HG02623 (cell line): ENCODE measurements around the gene DOHH.
"Not testable (repeated sequence)": the region's sequence is repeated elsewhere in the genome, so short reads cannot be mapped to it uniquely, and the experiment has no call there.

Source experiments
- ATAC-seq: cut with Tn5 transposase; IDR thresholded peaks from one replicate; pipeline ENCODE4 v1.9.1; 2021; ENCODE audit warnings: moderate library complexity; ENCODE audit not compliant: unreplicated experiment

DOHH gene

DNA sequence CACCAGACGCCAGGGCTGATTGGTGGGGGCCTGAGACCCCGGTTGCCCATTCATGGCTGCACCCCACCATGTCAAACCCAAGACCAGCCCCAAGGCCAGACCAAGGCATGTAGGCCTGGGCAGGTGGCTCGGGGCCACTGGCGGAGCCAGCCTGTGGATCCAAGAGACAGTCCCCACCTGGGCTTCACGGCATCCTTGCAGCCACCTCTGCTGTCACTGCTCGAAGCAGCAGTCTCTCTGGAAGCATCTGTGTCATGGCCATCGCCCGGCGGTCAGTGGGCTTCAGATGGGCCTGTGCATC, 34.7 kb upstream of the DOHH start:
- ATAC-seq = no peak

DNA sequence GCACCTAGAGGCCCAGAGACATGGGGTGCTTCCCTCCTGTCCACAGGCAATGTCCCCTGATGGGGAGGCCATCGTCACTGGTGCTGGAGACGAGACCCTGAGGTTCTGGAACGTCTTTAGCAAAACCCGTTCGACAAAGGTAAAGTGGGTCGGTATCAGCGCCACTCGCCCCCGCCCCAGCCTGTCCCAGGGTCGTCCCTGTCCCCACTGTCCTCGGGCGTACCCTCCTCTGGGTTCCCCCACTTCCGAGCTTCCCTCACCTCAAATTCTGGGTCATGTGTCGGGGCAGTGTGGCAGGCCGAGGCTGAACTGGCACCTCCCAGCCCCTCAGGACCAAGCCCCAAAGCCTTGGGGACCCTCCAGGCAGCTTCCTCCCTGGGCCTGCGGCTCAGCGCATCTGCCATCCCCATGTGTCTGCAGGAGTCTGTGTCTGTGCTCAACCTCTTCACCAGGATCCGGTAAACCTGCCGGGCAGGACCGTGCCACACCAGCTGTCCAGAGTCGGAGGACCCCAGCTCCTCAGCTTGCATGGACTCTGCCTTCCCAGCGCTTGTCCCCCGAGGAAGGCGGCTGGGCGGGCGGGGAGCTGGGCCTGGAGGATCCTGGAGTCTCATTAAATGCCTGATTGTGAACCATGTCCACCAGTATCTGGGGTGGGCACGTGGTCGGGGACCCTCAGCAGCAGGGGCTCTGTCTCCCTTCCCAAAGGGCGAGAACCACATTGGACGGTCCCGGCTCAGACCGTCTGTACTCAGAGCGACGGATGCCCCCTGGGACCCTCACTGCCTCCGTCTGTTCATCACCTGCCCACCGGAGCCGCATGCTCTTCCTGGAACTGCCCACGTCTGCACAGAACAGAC, 34.1 kb upstream of the DOHH start:
- no peak for ATAC-seq

DNA sequence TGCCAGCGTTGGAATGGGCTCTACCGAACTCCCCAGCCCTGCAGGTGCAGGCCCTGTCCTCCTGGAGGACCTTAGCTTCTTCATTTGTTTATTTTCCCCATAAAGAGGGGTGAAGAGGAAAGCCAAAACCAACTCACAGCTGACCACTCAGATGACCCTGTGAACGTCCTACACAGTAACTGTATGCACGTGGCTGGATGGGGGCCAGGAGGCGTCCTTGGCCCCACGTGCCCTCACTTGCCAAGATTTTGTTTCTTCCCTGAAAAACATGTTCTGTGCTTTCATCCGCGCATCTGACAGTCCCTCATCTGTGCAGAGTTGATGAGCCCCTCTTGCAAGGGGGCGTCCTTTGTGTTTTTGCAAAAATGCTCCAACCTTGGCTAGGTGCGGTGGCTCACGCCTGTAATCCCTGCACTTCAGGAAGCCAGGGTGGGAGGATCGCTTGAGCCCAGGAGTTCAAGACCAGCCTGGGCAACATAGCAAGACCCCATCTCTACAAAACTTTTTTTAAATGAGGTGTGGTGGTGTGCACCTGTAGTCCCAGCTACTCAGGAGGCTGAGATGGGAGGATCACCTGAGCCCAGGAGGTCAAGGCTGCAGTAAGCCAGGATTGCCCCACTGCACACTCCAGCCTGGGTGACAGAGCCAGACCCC, 33.2 kb upstream of the DOHH start:
- no peak for ATAC-seq

DNA sequence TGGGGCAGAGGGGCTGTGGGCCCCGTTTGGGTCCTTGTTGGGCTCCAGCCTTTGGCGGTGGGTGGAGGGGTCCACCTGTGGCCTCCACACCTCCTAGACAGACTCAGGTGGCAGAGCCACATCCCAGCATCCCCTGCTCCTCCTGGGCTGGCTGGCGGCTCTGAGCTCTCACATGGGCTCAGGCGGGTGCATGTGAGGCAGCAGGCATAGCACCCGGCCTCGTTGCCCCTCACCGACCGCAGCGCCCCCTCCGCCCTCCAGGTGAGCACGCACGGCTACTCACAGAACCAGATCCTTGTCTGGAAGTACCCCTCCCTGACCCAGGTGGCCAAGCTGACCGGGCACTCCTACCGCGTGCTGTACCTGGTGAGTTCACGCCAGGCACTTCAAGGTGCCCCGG, 32.6 kb upstream of the DOHH start:
- ATAC-seq = no peak

DNA sequence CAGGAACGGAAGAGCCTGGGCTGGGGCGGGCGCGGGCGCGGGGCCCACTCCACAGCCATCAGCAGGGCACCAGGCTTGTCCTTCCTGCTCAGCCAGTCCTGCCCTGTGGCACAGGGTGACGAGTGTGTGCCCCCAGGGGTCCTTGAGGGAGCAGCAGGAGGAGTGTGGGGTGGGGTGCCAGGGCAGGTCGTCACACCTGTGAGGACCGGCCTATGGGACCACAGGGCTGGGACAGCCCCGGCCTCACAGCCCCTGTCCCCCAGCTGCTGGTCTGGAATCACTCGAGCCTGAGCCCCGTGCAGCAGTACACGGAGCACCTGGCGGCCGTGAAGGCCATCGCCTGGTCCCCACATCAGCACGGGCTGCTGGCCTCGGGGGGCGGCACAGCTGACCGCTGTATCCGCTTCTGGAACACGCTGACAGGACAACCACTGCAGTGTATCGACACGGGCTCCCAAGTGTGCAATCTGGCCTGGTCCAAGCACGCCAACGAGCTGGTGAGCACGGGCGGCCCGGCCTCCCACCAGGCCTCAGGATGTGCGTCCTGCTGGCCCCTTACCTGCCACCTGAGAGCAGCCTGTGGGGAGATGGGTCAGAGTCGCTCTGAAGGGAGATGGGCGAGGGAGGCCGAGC, 31.8 kb upstream of the DOHH start:
- no peak for ATAC-seq

DNA sequence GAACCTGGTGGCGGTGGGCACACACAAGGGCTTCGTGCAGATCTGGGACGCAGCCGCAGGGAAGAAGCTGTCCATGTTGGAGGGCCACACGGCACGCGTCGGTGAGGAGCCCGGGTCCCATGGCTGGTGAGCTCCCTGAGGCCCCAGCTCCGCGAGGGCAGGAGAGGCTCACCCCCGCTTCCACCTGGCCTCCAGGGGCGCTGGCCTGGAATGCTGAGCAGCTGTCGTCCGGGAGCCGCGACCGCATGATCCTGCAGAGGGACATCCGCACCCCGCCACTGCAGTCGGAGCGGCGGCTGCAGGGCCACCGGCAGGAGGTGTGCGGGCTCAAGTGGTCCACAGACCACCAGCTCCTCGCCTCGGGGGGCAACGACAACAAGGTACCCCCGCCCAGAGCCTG, 31.2 kb upstream of the DOHH start:
- ATAC-seq = no peak

DNA sequence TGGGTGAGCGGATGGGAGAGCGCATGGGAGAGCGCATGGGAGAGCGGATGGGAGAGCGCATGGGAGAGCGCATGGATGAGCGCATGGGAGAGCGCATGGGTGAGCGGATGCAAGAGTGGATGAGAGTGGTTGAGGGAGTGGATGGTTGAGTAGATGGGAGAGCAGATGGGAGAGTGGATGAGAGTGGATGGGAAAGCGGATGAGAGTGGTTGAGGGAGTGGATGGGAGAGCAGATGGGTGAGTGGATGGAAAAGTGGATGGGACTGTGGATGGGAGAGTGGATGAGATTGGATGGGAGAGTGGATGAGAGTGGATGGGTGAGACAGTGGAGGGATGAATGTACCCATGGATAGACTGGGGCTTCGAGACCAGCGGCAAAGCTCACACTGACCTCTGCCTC, 29.9 kb upstream of the DOHH start:
- no peak for ATAC-seq

DNA sequence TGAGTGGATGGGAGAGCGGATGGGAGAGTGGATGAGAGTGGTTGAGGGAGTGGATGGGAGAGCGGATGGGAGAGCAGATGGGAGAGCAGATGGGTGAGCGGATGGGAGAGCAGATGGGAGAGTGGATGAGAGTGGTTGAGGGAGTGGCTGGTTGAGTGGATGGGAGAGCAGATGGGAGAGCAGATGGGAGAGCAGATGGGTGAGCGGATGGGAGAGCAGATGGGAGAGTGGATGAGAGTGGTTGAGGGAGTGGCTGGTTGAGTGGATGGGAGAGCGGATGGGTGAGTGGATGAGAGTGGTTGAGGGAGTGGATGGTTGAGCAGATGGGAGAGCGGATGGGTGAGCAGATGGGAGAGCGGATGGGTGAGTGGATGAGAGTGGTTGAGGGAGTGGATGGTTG, 28.8 kb upstream of the DOHH start:
- ATAC-seq = not testable (repeated sequence)

DNA sequence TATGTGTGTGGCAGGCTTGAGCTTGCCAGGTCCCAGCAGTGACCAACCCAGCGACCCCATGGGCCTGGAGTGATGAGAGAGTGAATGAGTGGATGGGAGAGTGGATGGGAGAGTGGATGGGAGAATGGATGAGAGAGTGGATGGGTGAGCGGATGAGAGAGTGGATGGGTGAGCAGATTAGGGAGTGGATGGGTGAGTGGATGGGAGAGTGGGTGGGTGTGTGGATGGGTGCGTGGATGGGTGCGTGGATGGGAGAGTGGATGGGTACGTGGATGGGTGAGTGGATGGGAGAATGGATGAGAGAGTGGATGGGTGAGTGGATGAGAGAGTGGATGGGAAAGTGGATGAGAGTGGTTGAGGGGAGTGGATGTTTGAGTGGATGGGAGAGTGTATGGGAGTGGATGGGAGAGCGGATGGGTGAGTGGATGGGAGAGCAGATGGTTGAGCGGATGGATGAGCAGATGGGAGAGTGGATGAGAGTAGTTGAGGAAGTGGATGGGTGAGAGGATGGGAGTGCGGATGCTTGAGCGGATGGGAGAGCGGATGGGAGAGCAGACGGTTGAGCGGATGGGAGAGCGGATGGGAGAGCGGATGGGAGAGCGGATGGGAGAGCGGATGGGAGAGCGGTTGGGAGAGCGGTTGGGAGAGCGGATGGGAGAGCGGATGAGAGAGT, 28.2 kb upstream of the DOHH start:
- no peak for ATAC-seq

DNA sequence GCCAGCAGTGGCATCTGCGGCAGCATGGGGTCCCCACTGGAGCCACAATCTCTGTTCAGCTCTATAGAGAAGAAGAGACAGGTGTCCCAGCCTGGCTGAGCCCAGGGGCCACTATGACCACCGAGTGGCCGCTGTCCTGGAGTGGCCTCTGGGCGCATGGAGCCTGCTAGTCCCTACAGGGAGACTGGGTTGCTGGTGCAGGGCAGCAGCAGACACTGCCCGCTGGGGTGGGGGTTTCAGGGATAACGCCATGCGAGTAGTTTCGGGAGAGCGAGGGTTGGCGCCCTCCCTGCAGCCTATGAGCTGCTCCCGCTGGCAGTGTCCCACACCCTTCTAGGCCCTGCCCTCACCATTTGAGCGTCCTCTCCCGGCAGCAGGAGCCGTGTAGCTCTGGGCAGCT, 27.6 kb upstream of the DOHH start:
- ATAC-seq = no peak

DNA sequence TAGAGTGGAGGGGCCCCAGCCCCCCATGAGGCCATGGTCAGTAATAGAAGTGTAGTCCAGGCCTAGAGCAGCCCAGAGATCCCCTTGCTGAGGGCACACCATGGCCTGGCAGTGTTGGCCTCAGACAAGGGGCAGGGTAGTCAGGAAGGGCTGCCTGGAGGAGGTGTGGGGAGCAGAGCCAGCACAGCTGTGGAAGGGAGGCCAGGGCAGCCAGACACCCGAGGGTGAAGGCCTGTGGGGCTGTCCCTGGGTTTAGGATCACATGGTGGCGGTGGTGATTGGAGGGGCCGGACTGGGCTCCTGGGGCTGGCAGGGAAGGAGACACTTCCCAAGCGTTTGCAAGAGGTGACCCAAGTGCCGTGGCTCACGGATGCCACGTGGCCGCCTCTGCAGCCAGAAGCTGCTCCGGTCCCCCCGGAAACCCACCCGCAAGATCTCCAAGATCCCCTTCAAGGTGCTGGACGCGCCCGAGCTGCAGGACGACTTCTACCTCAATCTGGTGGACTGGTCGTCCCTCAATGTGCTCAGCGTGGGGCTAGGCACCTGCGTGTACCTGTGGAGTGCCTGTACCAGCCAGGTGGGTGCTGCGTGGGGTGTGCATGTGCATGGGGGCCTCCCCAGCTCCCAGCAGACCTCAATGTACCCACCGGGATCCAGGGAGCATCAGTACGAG, 26.9 kb upstream of the DOHH start:
- no peak for ATAC-seq

DNA sequence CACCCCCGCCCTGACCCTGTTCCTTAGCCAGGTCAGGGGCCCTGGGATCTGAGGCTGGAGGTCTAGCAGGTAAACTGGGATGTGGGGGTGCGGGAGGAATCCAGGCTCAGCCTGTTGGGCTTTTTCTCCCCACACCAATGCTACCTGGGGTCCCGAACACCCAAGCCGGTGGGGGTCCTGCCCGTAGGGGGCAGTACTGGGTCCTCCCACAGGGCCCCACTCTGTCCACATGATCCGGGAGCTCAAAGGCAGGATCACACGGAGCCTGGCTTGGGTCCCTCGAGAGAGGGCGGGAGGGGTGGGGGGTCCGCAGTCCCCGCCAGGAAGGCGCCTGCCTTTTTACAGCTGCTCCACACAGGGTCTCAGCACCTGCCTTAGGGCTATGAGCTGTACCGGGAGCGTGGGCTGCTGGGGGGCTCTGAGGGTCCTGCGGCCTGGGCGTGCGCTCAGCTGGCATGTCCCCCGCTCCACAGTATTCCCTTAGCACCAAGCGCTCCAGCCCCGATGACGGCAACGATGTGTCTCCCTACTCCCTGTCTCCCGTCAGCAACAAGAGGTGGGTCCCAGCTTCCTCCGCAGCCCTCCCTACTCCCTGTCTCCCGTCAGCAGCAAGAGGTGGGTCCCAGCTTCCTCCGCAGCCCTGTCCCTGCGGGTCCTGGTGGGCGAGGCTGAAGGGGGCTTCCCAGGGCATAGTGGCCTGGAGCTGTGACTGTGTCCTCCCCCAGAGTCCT, 26.2 kb upstream of the DOHH start:
- no peak for ATAC-seq

DNA sequence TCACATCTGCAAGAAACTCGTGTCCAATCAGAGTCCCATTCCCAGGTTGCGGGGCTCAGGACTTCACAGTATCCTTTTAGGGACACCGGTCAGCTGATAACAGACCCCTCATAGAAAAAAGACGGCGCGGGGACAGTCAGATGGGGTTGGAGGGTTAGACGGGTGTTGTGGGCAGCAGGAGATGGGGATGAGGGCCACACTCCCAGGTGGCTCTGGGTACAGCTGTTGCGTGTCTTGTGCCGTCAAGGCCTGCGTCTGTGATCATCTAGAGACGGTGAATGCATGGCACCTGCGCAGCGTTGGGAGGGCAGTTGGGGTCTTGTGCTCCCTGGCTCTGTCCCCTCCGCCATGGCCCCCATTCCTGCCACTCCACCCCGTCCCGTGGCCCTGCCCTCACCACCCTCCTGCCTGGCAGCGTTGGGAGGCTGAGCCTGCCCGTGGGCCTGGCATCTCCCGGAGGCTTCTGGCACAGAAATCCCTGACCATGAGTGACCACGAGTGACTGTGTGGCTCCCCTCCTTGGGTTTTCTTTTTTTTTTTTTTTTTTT, 24.5 kb upstream of the DOHH start:
- ATAC-seq = no peak

DNA sequence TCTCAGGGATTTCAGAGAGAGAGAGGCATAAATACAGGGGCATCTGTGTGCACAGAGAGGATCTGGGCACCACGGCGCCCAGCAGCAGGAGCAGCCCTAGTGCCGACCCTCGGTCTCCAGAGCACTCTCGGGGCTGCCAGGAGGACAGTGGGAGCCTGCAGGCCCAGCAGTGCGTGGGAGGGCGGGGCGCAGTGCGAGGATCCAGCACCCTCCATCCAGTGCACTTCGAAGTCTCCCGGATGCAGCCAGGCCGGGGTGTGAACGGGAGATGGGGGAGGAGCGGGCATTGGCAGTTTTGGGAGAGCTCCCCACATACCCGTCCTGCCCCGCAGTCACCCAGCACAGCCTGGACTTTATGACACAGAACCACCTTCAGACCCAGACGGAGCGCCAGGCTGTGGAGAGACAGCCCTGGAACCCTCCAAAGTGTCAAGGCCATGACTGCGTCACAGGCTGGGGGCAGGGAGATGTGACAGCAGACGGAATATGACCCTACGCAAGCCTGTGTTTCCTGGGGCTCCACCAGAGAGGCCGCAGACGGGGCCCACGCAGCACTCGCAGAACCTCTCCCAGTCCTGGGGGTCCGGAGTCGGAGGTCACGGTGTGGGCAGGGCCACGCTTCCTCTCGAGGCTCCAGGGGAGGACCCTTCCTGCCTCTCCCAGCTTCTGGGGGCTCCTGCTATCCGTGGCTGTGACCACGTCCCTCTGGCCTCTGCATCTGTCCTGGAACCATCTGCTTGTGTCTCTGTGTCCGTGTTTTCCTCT, 23.8 kb upstream of the DOHH start:
- ATAC-seq = no peak

DNA sequence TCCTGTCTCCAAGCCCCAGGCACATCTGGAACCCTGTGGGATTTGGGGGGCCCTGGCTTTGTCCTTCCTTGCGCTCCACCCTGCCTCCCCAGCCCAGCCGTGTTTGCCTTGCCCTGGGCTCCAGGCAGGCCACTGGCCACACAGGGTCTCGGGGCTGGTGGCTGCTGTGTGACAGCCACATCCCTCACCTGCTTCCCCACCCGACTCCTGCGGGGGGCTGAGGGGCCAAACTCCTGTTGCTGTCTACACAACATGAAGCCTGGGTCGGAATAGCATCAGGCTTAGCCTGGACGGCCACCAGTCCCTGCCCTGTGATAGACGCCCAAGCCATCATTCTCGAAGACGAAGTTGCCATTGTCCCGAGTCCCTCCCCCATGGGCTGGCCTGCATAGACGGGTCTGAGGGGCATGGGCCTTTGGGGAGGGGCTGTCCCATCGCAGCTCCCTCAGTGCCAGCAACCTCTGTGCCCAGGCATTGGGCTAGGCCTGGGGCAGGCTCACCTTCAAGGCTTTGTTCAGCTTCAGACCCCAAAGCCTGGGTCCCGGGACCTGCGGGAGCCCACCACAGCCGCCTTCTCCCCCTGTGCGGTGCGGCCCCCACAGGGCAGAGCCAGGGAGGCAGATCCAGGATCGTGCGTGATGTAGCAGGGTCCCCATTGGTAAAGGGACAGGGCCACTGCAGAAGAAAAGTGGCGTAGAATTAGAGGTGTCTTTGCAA, 23.0 kb upstream of the DOHH start:
- no peak for ATAC-seq

DNA sequence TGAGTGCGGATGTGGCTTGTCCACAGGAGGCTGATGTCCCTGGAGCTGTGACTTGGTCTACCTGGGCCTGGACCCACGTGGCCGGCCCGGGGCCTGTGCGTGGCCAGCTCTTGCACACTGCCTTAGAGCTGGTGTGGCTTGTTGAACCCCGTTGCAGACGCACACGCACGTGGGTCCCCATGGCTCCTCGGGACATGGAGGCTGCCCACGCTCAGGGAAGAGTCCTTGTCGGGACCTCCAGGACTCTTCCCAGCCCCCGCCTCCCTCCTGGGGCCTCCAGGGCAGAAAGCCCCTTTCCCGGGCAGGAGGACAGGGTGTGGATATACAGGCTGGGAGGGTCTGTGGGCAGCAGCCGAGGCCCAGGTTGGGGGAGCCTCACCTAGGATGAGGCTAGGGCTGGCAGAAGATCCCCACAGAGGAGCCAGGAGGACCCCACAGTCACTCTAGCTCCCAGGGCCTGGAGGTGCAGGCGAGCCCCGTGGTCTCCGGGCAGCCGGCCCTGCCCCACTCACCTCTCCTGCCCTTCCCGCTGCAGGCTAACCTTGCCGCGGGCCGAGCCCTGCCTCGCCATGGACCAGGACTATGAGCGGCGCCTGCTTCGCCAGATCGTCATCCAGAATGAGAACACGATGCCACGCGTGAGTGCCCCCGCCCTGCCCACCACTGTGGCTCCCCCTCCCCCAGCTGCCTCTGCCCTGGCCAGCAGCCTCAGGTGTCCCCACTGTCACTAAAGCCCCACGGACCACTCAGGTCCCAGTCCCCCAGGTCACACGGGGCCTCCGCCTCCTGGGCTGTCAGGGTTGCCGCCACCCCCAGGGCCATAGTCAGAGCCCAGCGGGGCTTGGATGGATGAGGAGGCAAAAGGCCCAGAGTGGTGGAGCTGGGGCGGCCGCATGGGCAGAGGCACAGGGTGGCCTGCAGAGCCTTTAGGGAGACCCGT, 22.2 kb upstream of the DOHH start:
- ATAC-seq = no peak

DNA sequence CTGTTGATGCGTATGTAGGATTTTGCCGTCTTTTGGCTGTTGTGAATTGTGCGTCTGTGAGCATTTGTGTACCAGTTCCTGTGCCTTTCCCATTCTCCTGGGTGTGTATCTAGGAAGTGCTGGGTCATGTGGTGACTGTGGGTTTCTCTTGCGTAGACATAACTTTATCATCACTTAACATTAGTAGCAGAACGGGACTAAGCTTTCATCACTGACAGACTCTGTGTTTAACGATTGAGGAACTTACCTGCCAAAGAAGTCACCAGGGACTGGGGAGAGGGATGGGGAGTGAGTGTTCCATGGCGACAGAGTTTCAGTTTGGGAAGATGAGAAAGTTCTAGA, 20.6 kb upstream of the DOHH start:
- ATAC-seq = no peak
